SJSA1 (cell line): ENCODE results near the gene SUSD4. TPM values are rescaled to one million over a fixed set of nuclear protein-coding genes. Genes with fewer than 3 reads are reported as not detected.
A peak's percentile ranks its signal among the peaks of the same experiment; 100 is the strongest.

Source experiments
- DNase-seq, 2 experiments: peaks; one replicate each; pipeline ENCODE4 v3.0.0-alpha.2; 2015 to 2020; ENCODE audit warnings: low spot score in 2 of 2, low read depth in 1 of 2
- H3K27ac ChIP-seq: fragments of 250-450 bp; sonication (Bioruptor Pico); 2 replicates; pipeline ENCODE4 v1.5.1; 2020; ENCODE audit warnings: mild to moderate bottlenecking, moderate library complexity
- H3K27me3 ChIP-seq: fragments of 250-450 bp; sonication (Bioruptor Pico); replicated peaks from 2 replicates; pipeline ENCODE4 v1.5.1; 2020; ENCODE audit warnings: mild to moderate bottlenecking, moderate library complexity
- H3K36me3 ChIP-seq: fragments of 250-450 bp; sonication (Bioruptor Pico); 2 replicates; pipeline ENCODE4 v1.5.1; 2020; ENCODE audit warnings: mild to moderate bottlenecking
- H3K4me1 ChIP-seq: fragments of 250-450 bp; sonication (Bioruptor Pico); replicated peaks from 2 replicates; pipeline ENCODE4 v1.6.1; 2021; ENCODE audit warnings: mild to moderate bottlenecking
- H3K4me3 ChIP-seq: fragments of 250-450 bp; sonication (Bioruptor Pico); 2 replicates; pipeline ENCODE4 v1.5.1; 2020; ENCODE audit warnings: mild to moderate bottlenecking
- H3K9me3 ChIP-seq: fragments of 250-450 bp; sonication (Bioruptor Pico); replicated peaks from 2 replicates; pipeline ENCODE4 v1.5.1; 2020; ENCODE audit warnings: mild to moderate bottlenecking
- total RNA-seq: library from RNA; depleted of rRNA; stranded (reverse); fragments of >200 nt; shearing (Covaris generic); gene quantifications from 2 replicates; pipeline ENCODE4 v1.2.3, GENCODE V29; 2014

SUSD4 gene
- total RNA-seq, 1 experiment from 2014 or later, result 0.74 TPM

GRCh38 chr1:223393275-223394214, 29.6 kb upstream of the SUSD4 start, which contains the start of gene CCDC185:
Gene CCDC185 (plus strand): TSS chr1:223393415. CDS start chr1:223393476, 61 bp downstream.
- Histone ChIP-seq H3K4me3 (peak within 1 kb of the TSS; percentile 13; the same call in 1 of the 2 replicates), H3K27me3 (peaks cover 10% of the 10 kb centered on the region), H3K36me3 (no peaks in the 10 kb centered on the region), H3K4me1 (peaks cover 6% of the 10 kb centered on the region), H3K9me3 (0 out of 2 replicates have a peak, but pooled peaks cover 3% of the 10 kb centered on the region), H3K27ac (no peak within 1 kb of the TSS)
- no peak for DNase-seq

GRCh38 chr1:223390618-223391017, 26.6 kb upstream of the SUSD4 start:
- DNase-seq, result no peak
- Histone ChIP-seq H3K4me1 (peaks cover 6% of the 10 kb centered on the region), H3K36me3 (no peaks in the 10 kb centered on the region), H3K27ac (no peak overlapping the region), H3K4me3 (no peak overlapping the region), H3K9me3 (0 out of 2 replicates have a peak, but pooled peaks cover 3% of the 10 kb centered on the region), H3K27me3 (peaks cover 10% of the 10 kb centered on the region)

GRCh38 chr1:223386013-223386412, 22.0 kb upstream of the SUSD4 start:
- H3K36me3 ChIP-seq, result no peaks in the 10 kb centered on the region
- H3K27me3 ChIP-seq, result no peaks in the 10 kb centered on the region
- no peaks in the 10 kb centered on the region for H3K9me3 ChIP-seq
- DNase-seq, result no peak
- H3K27ac ChIP-seq, result no peak overlapping the region
- no peak overlapping the region for H3K4me3 ChIP-seq
- H3K4me1 ChIP-seq, result no peaks in the 10 kb centered on the region

- H3K9me3 ChIP-seq, result 0 out of 2 replicates have a peak, but pooled peaks cover 4% of the 10 kb centered on the region
- no peak for DNase-seq
- H3K27ac ChIP-seq, result no peak overlapping the region
- no peaks in the 10 kb centered on the region for H3K4me1 ChIP-seq
- H3K27me3 ChIP-seq, result peaks cover 5% of the 10 kb centered on the region
- no peak overlapping the region for H3K4me3 ChIP-seq
- no peaks in the 10 kb centered on the region for H3K36me3 ChIP-seq
Observed at GRCh38 chr1:223378754-223379153, 14.8 kb upstream of the SUSD4 start.

GRCh38 chr1:223374064-223374610, 10.2 kb upstream of the SUSD4 start:
- DNase-seq, result no peak
- Histone ChIP-seq H3K27me3 (peaks cover 10% of the 10 kb centered on the region), H3K9me3 (0 out of 2 replicates have a peak, but pooled peaks cover 5% of the 10 kb centered on the region), H3K4me3 (no peak overlapping the region), H3K36me3 (no peaks in the 10 kb centered on the region), H3K4me1 (no peaks in the 10 kb centered on the region), H3K27ac (no peak overlapping the region)

GRCh38 chr1:223364685-223365382, 858 bp upstream of the SUSD4 start:
- Histone ChIP-seq H3K4me3 (peak overlapping the region; percentile 28; the same call in 1 of the 2 replicates), H3K27ac (no peak overlapping the region), H3K4me1 (peaks cover 16% of the 10 kb centered on the region), H3K27me3 (peaks cover 55% of the 10 kb centered on the region), H3K9me3 (no peaks in the 10 kb centered on the region), H3K36me3 (no peaks in the 10 kb centered on the region)
- no peak for DNase-seq

GRCh38 chr1:223363057-223363855, 720 bp downstream of the SUSD4 start:
- no peaks in the 10 kb centered on the region for H3K9me3 ChIP-seq
- peaks cover 70% of the 10 kb centered on the region for H3K27me3 ChIP-seq
- no peaks in the 10 kb centered on the region for H3K36me3 ChIP-seq
- peaks cover 16% of the 10 kb centered on the region for H3K4me1 ChIP-seq
- DNase-seq, result no peak
- no peak overlapping the region; the same call in 1 of the 2 replicates for H3K4me3 ChIP-seq
- no peak overlapping the region for H3K27ac ChIP-seq

- H3K27ac ChIP-seq, result no peak overlapping the region
- H3K4me3 ChIP-seq, result no peak overlapping the region
- no peaks in the 10 kb centered on the region for H3K9me3 ChIP-seq
- peaks cover 8% of the 10 kb centered on the region for H3K4me1 ChIP-seq
- H3K27me3 ChIP-seq, result peaks cover 75% of the 10 kb centered on the region
- H3K36me3 ChIP-seq, result no peaks in the 10 kb centered on the region
- DNase-seq, result no peak
Observed at GRCh38 chr1:223358826-223359225, 5.2 kb downstream of the SUSD4 start.

GRCh38 chr1:223355699-223356098, 8.3 kb downstream of the SUSD4 start:
- Histone ChIP-seq H3K27me3 (peaks cover 66% of the 10 kb centered on the region), H3K27ac (no peak overlapping the region), H3K4me1 (no peaks in the 10 kb centered on the region), H3K9me3 (no peaks in the 10 kb centered on the region), H3K36me3 (no peaks in the 10 kb centered on the region), H3K4me3 (no peak overlapping the region)
- DNase-seq, result no peak

GRCh38 chr1:223353939-223354338, 10.0 kb downstream of the SUSD4 start:
- peaks cover 50% of the 10 kb centered on the region for H3K27me3 ChIP-seq
- no peak for DNase-seq
- no peaks in the 10 kb centered on the region for H3K36me3 ChIP-seq
- no peak overlapping the region for H3K27ac ChIP-seq
- H3K9me3 ChIP-seq, result peaks cover 2% of the 10 kb centered on the region; the same call in 1 of the 2 replicates
- H3K4me3 ChIP-seq, result no peak overlapping the region
- H3K4me1 ChIP-seq, result no peaks in the 10 kb centered on the region

GRCh38 chr1:223352944-223353343, 11.0 kb downstream of the SUSD4 start:
- H3K36me3 ChIP-seq, result no peaks in the 10 kb centered on the region
- H3K4me1 ChIP-seq, result no peaks in the 10 kb centered on the region
- no peak overlapping the region for H3K4me3 ChIP-seq
- no peak overlapping the region for H3K27ac ChIP-seq
- DNase-seq, result no peak
- peaks cover 2% of the 10 kb centered on the region; the same call in 1 of the 2 replicates for H3K9me3 ChIP-seq
- H3K27me3 ChIP-seq, result peaks cover 42% of the 10 kb centered on the region

- H3K4me3 ChIP-seq, result no peak overlapping the region
- peaks cover 27% of the 10 kb centered on the region for H3K27me3 ChIP-seq
- H3K36me3 ChIP-seq, result no peaks in the 10 kb centered on the region
- peak in 1 of 2 experiments; percentile 14 for DNase-seq
- peaks cover 2% of the 10 kb centered on the region; the same call in 1 of the 2 replicates for H3K9me3 ChIP-seq
- no peaks in the 10 kb centered on the region for H3K4me1 ChIP-seq
- H3K27ac ChIP-seq, result no peak overlapping the region
Observed at GRCh38 chr1:223350361-223350908, 13.5 kb downstream of the SUSD4 start.

GRCh38 chr1:223349241-223349640, 14.7 kb downstream of the SUSD4 start:
- Histone ChIP-seq H3K27me3 (peaks cover 19% of the 10 kb centered on the region), H3K27ac (no peak overlapping the region), H3K9me3 (peaks cover 2% of the 10 kb centered on the region; the same call in 1 of the 2 replicates), H3K4me3 (no peak overlapping the region), H3K36me3 (no peaks in the 10 kb centered on the region), H3K4me1 (no peaks in the 10 kb centered on the region)
- no peak for DNase-seq
